Keratinocyte (primary cell): ENCODE data around the gene PRR7. TPM values are rescaled to one million over a fixed set of nuclear protein-coding genes. Genes with fewer than 3 reads are reported as not detected.

Experiments
- DNase-seq: peaks from one replicate; pipeline ENCODE4 v3.0.0-alpha.2; 2011; ENCODE audit warnings: low read depth, missing footprints, low spot score
- FAIRE-seq: peaks from 2 replicates; lab custom pipeline; 2011; peaks lifted over from hg19 to GRCh38; lab: Jason Lieb, UNC
- H2AFZ ChIP-seq: 2 replicates; pipeline ENCODE4 v1.6.0; 2012; ENCODE audit warnings: low read length, control low read depth, inconsistent platforms; ENCODE audit not compliant: control insufficient read depth
- H3K27ac ChIP-seq: 2 replicates; pipeline ENCODE4 v1.5.1; 2011; ENCODE audit warnings: low read length; ENCODE audit not compliant: control insufficient read depth, insufficient read depth
- H3K27me3 ChIP-seq: 3 replicates; pipeline ENCODE4 v1.6.0; 2011; ENCODE audit warnings: low read length; ENCODE audit not compliant: control insufficient read depth, insufficient read depth; ENCODE audit errors: extremely low read depth
- H3K36me3 ChIP-seq, 2 experiments: 2 replicates in 1 of 2; 3 replicates in 1 of 2; pipeline ENCODE4 v1.5.1; 2011; ENCODE audit warnings: low read length in 2 of 2, mild to moderate bottlenecking in 1 of 2; ENCODE audit not compliant: control insufficient read depth in 2 of 2, insufficient read depth in 2 of 2; ENCODE audit errors: extremely low read depth in 1 of 2
- H3K4me1 ChIP-seq: 3 replicates; pipeline ENCODE4 v1.5.1; 2011; ENCODE audit warnings: low read length; ENCODE audit not compliant: control insufficient read depth, insufficient read depth; ENCODE audit errors: extremely low read depth
- H3K4me2 ChIP-seq: 3 replicates; pipeline ENCODE4 v1.6.0; 2011; ENCODE audit warnings: low read depth, low read length; ENCODE audit not compliant: control insufficient read depth, insufficient read depth; ENCODE audit errors: extremely low read depth
- H3K4me3 ChIP-seq, 3 experiments: fragments of 200-600 bp in 1 of 3; sonication (generic) in 1 of 3; 2 replicates in 2 of 3; 3 replicates in 1 of 3; pipeline ENCODE4 v1.5.1; 2011 to 2016; ENCODE audit warnings: low read length in 3 of 3, mild to moderate bottlenecking in 3 of 3, control low read depth in 2 of 3, inconsistent platforms in 1 of 3, low read depth in 1 of 3, mixed read lengths in 1 of 3, mixed run types in 1 of 3, moderate library complexity in 1 of 3; ENCODE audit not compliant: control insufficient read depth in 2 of 3, insufficient read depth in 2 of 3; ENCODE audit errors: extremely low read depth in 1 of 3
- H3K79me2 ChIP-seq: 2 replicates; pipeline ENCODE4 v1.6.0; 2012; ENCODE audit warnings: low read length; ENCODE audit not compliant: control insufficient read depth, insufficient read depth
- H3K9ac ChIP-seq: 3 replicates; pipeline ENCODE4 v1.6.0; 2011; ENCODE audit warnings: low read length; ENCODE audit not compliant: control insufficient read depth, insufficient read depth; ENCODE audit errors: extremely low read depth
- H3K9me1 ChIP-seq: 3 replicates; pipeline ENCODE4 v1.6.0; 2011; ENCODE audit warnings: low read length; ENCODE audit not compliant: control insufficient read depth, insufficient read depth; ENCODE audit errors: extremely low read depth
- H3K9me3 ChIP-seq: 2 replicates; pipeline ENCODE4 v1.5.1; 2012; ENCODE audit warnings: low read depth, low read length; ENCODE audit not compliant: control insufficient read depth
- H4K20me1 ChIP-seq: 3 replicates; pipeline ENCODE4 v1.6.0; 2011; ENCODE audit warnings: low read length; ENCODE audit not compliant: control insufficient read depth, insufficient read depth; ENCODE audit errors: extremely low read depth
- CTCF ChIP-seq, 3 experiments: IDR thresholded peaks in 1 of 3; conservative IDR thresholded peaks in 1 of 3; optimal IDR thresholded peaks in 1 of 3; 2 replicates in 2 of 3; 3 replicates in 1 of 3; pipeline versions ENCODE3 to v1.5.1; 2011; ENCODE audit warnings: low read length in 3 of 3, mild to moderate bottlenecking in 3 of 3, moderate library complexity in 2 of 3, control low read depth in 1 of 3, inconsistent platforms in 1 of 3; ENCODE audit not compliant: insufficient read depth in 2 of 3; ENCODE audit errors: extremely low read depth in 1 of 3
- EZH2 ChIP-seq: IDR thresholded peaks from one replicate; pipeline ENCODE4 v1.6.1; 2012; ENCODE audit warnings: inconsistent platforms, mild to moderate bottlenecking, low read length, moderate library complexity
- dilution Hi-C: fragments of 300-500 bp; cut with MboI; formaldehyde crosslinking; loops from one replicate; pipeline ENCODE4 v1.7.0; 2020; ENCODE audit warnings: low sequenced_read_pairs; ENCODE audit not compliant: extremely low pct_ligation_motif_present
- polyA plus RNA-seq, 5 experiments: library from polyadenylated mRNA; depleted of rRNA in 3 of 5; stranded (reverse) in 3 of 5; stranded (forward) in 1 of 5; unstranded in 1 of 5; fragments of >200 nt; gene quantifications; 1 replicate in 1 of 5; 2 replicates in 3 of 5; 3 replicates in 1 of 5; pipeline versions ENCODE4 v1.2.1 to v1.2.3, GENCODE V29; 2011 to 2012; ENCODE audit warnings: missing spikeins in 2 of 5, low read depth in 1 of 5, low replicate concordance in 1 of 5

PRR7 gene
- polyA plus RNA-seq, 1 donor (not counting 4 experiments of a cell fraction or from before 2014, with no cell fraction given) = 1.1 TPM

- no peak for DNase-seq
- H4K20me1 ChIP-seq = no peaks in the 10 kb centered on the region
- no peaks in the 10 kb centered on the region for H3K27me3 ChIP-seq
- dilution Hi-C loops = no loop called here
- H2AFZ ChIP-seq = no peak overlapping the region
- H3K4me2 ChIP-seq = no peak overlapping the region
- no peak for FAIRE-seq
- TF ChIP-seq EZH2 (no peak), CTCF (optimal IDR thresholded peaks at IDR 0.05 in 1 of 3, IDR thresholded peaks at IDR 0.05 in 1 of 3, conservative IDR thresholded peaks at IDR 0.05 in 1 of 3; ENCODE audit: extremely low read depth in 1 of 3, insufficient read depth in 2 of 3, low read length in 3 of 3) (no peak)
- H3K9ac ChIP-seq = no peak overlapping the region
- H3K9me3 ChIP-seq = no peaks in the 10 kb centered on the region
- no peaks in the 10 kb centered on the region for H3K9me1 ChIP-seq
- H3K79me2 ChIP-seq = no peaks in the 10 kb centered on the region
- peaks cover 23 to 27% of the 10 kb centered on the region in 2 experiments for H3K36me3 ChIP-seq
- no peak overlapping the region for H3K27ac ChIP-seq
- peaks cover 11% of the 10 kb centered on the region for H3K4me1 ChIP-seq
- no peak overlapping the region for H3K4me3 ChIP-seq
Measured at GRCh38 chr5:177482359-177482795, 35.8 kb downstream of the PRR7 start.

GRCh38 chr5:177483042-177483441 is 36.4 kb downstream of the PRR7 start:
- TF ChIP-seq EZH2 (no peak), CTCF (optimal IDR thresholded peaks at IDR 0.05 in 1 of 3, IDR thresholded peaks at IDR 0.05 in 1 of 3, conservative IDR thresholded peaks at IDR 0.05 in 1 of 3; ENCODE audit: extremely low read depth in 1 of 3, insufficient read depth in 2 of 3, low read length in 3 of 3) (no peak)
- no peak overlapping the region for H3K4me3 ChIP-seq
- no peaks in the 10 kb centered on the region for H3K79me2 ChIP-seq
- H2AFZ ChIP-seq = no peak overlapping the region
- no peaks in the 10 kb centered on the region for H3K27me3 ChIP-seq
- peaks cover 11% of the 10 kb centered on the region for H3K4me1 ChIP-seq
- peaks cover 2% of the 10 kb centered on the region for H4K20me1 ChIP-seq
- no peaks in the 10 kb centered on the region for H3K9me3 ChIP-seq
- no peaks in the 10 kb centered on the region for H3K9me1 ChIP-seq
- DNase-seq (no peak), FAIRE-seq (no peak)
- peaks cover 29 to 34% of the 10 kb centered on the region in 2 experiments for H3K36me3 ChIP-seq
- H3K9ac ChIP-seq = no peak overlapping the region
- H3K27ac ChIP-seq = no peak overlapping the region
- dilution Hi-C loops = no loop called here
- H3K4me2 ChIP-seq = no peak overlapping the region
